CD4-positive, CD25-positive, alpha-beta regulatory T cell (primary cell): ENCODE measurements around the gene APOM. TPM values are rescaled to one million over a fixed set of nuclear protein-coding genes. Genes with fewer than 3 reads are reported as not detected.

ENCODE experiments used
- ATAC-seq, 2 donors: fragments of 150-1000 bp; cut with Tn5 transposase; one replicate each; pipeline ENCODE4 v1.10.0; 2021; ENCODE audit warnings: low read depth in 2 of 2, moderate number of reproducible peaks in 2 of 2, moderate library complexity in 1 of 2
- DNase-seq, 3 donors: peaks; one replicate each; pipeline versions ENCODE4 v3.0.0 to v3.0.0-alpha.2; 2012 to 2022; ENCODE audit warnings: mixed read lengths in 1 of 3
- H3K27ac ChIP-seq: one replicate; pipeline ENCODE4 v1.7.0; 2013; ENCODE audit warnings: mild to moderate bottlenecking, low read length; ENCODE audit not compliant: insufficient read depth, poor library complexity, severe bottlenecking
- H3K27me3 ChIP-seq: one replicate; pipeline ENCODE4 v1.7.0; 2013; ENCODE audit warnings: low read length; ENCODE audit not compliant: control insufficient read depth, insufficient read depth
- H3K36me3 ChIP-seq: one replicate; pipeline ENCODE4 v1.7.0; 2013; ENCODE audit warnings: mild to moderate bottlenecking, low read length, moderate library complexity; ENCODE audit not compliant: control insufficient read depth, insufficient read depth
- H3K4me1 ChIP-seq: 2 replicates; pipeline ENCODE4 v1.7.0; 2013; ENCODE audit warnings: mild to moderate bottlenecking, low read length; ENCODE audit not compliant: insufficient read depth, control insufficient read depth, poor library complexity, severe bottlenecking
- H3K4me3 ChIP-seq: one replicate; pipeline ENCODE4 v1.7.0; 2013; ENCODE audit warnings: low read depth, mild to moderate bottlenecking, low read length, moderate library complexity
- H3K9me3 ChIP-seq, 2 experiments: 1 replicate in 1 of 2; 2 replicates in 1 of 2; pipeline ENCODE4 v1.7.0; 2013; ENCODE audit warnings: low read length in 2 of 2, mild to moderate bottlenecking in 1 of 2, moderate library complexity in 1 of 2; ENCODE audit not compliant: control insufficient read depth in 2 of 2
- H3K27ac Mint-ChIP-seq, 3 donors: one replicate each; pipeline ENCODE4 v1.8.0; 2020 to 2022; ENCODE audit warnings: mild to moderate bottlenecking in 3 of 3, mixed read lengths in 3 of 3, moderate library complexity in 2 of 3
- H3K27me3 Mint-ChIP-seq: one replicate; pipeline ENCODE4 v1.8.0; 2022; ENCODE audit warnings: mild to moderate bottlenecking, mixed read lengths
- H3K36me3 Mint-ChIP-seq: one replicate; pipeline ENCODE4 v1.8.0; 2020; ENCODE audit warnings: mixed read lengths
- H3K4me1 Mint-ChIP-seq, 4 donors: one replicate each; pipeline ENCODE4 v1.8.0; 2020 to 2022; ENCODE audit warnings: mixed read lengths in 4 of 4, mild to moderate bottlenecking in 1 of 4
- H3K4me3 Mint-ChIP-seq, 4 donors: one replicate each; pipeline ENCODE4 v1.8.0; 2020 to 2022; ENCODE audit warnings: mild to moderate bottlenecking in 4 of 4, mixed read lengths in 4 of 4, moderate library complexity in 3 of 4
- H3K9me3 Mint-ChIP-seq, 7 donors: one replicate each; pipeline ENCODE4 v1.8.0; 2020 to 2022; ENCODE audit warnings: mixed read lengths in 7 of 7, mild to moderate bottlenecking in 3 of 7, moderate library complexity in 2 of 7
- polyA plus RNA-seq, 4 donors: library from polyadenylated mRNA; unstranded; fragments of 300-500 nt; fragmentation: Illumina TruSeq; gene quantifications; one replicate each; pipeline ENCODE4 v1.2.3, GENCODE V29; 2021
- total RNA-seq: library from RNA; stranded (reverse); gene quantifications from one replicate; pipeline ENCODE4 v1.2.3, GENCODE V29; 2022

The APOM gene
- total and polyA plus RNA-seq, 5 donors from 2014 or later: 1.7 to 4.1 (median 2.6) TPM

DNA sequence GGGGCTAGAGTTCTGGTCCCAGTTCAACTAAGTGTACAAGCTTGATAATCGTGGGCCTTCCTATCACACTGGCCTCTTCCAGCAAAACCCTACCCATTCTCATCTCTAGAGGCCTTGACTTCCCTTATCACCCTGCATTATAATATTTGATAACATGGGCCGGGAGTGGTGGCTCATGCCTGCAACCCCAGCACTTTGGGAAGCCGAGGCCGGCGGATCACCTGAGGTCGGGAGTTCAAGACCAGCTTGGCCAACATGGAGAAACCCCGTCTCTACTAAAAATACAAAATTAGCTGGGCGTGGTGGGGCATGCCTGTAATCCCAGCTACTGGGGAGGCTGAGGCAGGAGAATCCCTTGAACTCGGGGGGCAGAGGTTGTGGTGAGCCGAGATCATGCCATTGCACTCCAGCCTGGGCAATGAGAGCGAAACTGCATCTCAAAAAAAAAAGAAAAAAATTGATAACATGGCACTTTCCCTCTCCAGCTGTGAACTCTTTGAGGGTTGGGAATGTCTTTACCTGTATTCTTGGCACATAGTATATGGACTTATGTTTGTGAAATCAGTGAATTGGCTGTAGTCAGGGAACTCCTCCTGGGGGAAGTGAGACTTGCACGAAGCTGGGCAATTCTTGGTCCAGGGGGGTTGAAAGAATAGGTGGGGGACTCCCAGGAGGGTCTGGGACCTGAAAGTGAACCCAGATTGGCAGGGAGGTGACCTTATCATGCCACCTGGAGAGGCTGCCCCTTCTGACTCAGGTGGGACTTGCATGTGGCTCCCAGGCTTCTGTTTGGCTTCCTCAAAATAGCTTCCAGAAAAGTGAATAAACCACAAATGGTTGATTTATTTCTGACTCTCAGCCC lies 5.8 kb downstream of the APOM start:
- Histone ChIP-seq H3K9me3 (no peaks in the 10 kb centered on the region), H3K27ac (peak overlapping the region; percentile 76), H3K4me1 (peaks cover 75% of the 10 kb centered on the region), H3K4me3 (peak overlapping the region; percentile 76), H3K36me3 (peaks cover 18% of the 10 kb centered on the region), H3K27me3 (no peaks in the 10 kb centered on the region)
- Mint-ChIP-seq H3K9me3 (no peaks in the 10 kb centered on the region), H3K4me3 (peak overlapping the region; percentile 92 to 99 (median 96)), H3K4me1 (peaks cover 0 to 87% (median 60%) of the 10 kb centered on the region in 4 donors), H3K36me3 (peaks cover 12% of the 10 kb centered on the region), H3K27me3 (no peaks in the 10 kb centered on the region), H3K27ac (peak overlapping the region; percentile 90 to 94 (median 93))
- DNase-seq (no peak), ATAC-seq (no peak)

DNA sequence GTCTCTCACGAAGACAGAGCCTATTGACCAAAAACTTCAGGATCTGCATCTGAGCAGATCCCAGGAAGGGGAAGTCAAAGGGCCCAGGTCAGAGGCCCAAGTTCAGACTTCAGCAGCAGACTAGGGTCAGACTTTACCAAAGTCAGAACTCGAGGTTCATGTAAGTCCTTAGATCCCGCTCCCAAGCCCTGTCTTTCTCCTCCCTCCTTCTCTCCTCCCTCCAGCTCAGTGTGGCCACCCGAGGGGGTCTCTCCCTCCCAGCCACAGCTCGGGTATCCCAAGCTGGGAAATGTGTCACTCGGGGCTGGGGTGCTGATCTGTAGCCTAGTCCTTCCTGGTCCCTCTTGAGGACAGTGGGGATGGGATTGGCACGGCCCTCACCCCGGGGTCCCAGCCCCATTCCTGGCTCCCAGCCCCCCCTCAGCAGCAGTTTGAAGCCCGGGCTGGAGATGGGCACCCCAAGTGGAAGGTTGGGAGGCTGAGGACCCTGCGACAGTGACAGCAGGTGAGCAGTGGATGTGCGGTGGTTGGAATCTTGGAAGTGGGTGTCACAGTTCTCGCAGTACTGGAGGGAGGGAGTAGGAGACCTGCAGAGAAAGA lies 6.5 kb downstream of the APOM start:
- Histone ChIP-seq H3K4me1 (peaks cover 81% of the 10 kb centered on the region), H3K36me3 (peaks cover 19% of the 10 kb centered on the region), H3K27me3 (no peaks in the 10 kb centered on the region), H3K9me3 (no peaks in the 10 kb centered on the region), H3K27ac (peak overlapping the region; percentile 19), H3K4me3 (no peak overlapping the region)
- no peak for ATAC-seq
- H3K36me3 Mint-ChIP-seq: peaks cover 16% of the 10 kb centered on the region
- no peaks in the 10 kb centered on the region for H3K9me3 Mint-ChIP-seq
- peaks cover 0 to 89% (median 61%) of the 10 kb centered on the region in 4 donors for H3K4me1 Mint-ChIP-seq
- peak overlapping the region; percentile 92 to 99 (median 96) for H3K4me3 Mint-ChIP-seq
- no peak for DNase-seq
- no peaks in the 10 kb centered on the region for H3K27me3 Mint-ChIP-seq
- peak overlapping the region in 1 of 3 donors; percentile 66 for H3K27ac Mint-ChIP-seq

DNA sequence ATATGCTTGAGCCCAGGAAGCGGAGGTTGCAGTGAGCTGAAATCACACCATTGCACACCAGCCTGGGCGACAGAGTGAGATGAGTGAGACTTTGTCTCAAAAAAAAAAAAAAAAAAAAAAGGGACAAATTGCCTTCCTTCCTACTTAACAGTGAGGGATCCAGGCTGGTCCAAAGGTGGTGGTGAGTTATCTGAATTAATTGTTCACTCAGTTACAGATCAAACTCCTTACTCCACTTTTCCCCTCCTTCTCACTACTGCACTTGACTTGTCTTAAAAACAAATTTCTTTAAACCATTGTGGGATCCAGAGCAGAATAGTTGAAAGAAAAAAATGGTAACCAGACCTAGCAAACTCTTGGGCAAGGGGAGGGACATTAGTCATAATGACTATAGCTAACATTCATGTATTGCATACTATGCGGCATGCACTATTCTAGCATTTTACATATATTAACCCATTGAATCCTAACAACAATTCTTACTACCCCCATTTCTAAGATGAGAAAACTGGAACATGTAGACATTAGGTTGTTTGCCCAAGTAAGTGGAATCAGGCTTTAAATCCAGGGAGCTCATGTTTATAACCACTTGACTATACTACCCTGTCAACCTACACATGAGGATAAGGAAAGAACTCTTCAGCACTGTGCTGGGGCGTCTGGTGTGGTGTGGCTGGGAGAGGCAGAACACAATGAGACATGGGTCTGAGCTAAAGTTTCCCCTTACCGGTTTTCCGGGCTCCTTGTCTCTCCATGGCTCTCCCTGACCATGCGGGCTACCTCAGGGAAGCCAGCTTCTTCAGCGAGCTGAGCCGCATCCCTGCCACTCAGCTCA lies 7.6 kb downstream of the APOM start:
- DNase-seq: no peak
- peaks cover 4 to 88% (median 60%) of the 10 kb centered on the region in 4 donors for H3K4me1 Mint-ChIP-seq
- Histone ChIP-seq H3K27ac (peak overlapping the region; percentile 98), H3K9me3 (no peaks in the 10 kb centered on the region), H3K27me3 (no peaks in the 10 kb centered on the region), H3K4me1 (peaks cover 72% of the 10 kb centered on the region), H3K36me3 (peaks cover 23% of the 10 kb centered on the region), H3K4me3 (peak overlapping the region; percentile 56)
- H3K27ac Mint-ChIP-seq: peak overlapping the region; percentile 67 to 98 (median 89)
- peak overlapping the region; percentile 92 to 98 (median 94) for H3K4me3 Mint-ChIP-seq
- no peaks in the 10 kb centered on the region for H3K27me3 Mint-ChIP-seq
- no peaks in the 10 kb centered on the region for H3K9me3 Mint-ChIP-seq
- peaks cover 22% of the 10 kb centered on the region for H3K36me3 Mint-ChIP-seq
- no peak for ATAC-seq

DNA sequence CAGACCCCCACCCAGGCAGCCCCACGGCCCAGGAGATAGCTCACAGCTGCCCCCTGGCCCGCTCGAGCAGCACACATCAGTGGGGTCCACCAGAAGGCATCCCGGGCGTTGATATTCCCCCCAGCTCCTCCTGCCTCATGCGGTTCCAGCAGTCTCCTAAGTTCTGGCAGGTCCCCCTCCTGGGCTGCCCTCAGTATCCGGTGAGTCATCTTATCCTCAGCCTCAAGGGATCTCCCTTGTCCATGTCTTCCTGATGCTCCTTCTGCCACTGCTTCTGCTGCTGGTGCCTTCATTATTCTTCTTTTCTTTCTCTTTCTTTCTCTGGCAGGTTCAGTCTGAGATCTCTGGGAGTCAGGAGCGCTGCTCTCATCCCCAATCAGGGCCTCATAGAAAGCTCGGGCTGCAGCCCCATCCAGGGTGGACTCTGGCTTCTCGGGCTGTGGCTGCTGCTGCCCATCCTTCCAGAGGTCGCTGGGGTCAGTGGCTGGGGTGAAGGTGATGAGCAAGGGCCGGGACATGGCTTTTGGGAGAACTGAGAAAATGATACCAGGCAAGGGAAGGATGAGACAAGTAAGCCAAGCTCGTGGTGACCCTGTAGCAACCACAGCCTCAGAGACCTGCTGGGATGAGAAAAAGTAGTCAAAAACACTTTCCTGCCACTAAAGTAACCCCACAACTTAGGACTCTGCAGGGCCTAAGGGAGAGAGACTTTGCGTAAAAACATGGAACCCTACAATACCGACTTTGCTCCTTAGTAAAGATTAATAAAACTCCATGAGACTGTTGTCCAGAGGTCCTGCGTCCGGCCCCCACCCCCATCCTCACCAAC lies 8.5 kb downstream of the APOM start:
- Histone ChIP-seq H3K27ac (peak overlapping the region; percentile 98), H3K36me3 (peaks cover 27% of the 10 kb centered on the region), H3K27me3 (no peaks in the 10 kb centered on the region), H3K4me3 (peak overlapping the region; percentile 98), H3K9me3 (no peaks in the 10 kb centered on the region), H3K4me1 (peaks cover 64% of the 10 kb centered on the region)
- H3K9me3 Mint-ChIP-seq: no peaks in the 10 kb centered on the region
- no peak for DNase-seq
- H3K27ac Mint-ChIP-seq: peak overlapping the region; percentile 98 to 100 (median 98)
- ATAC-seq: no peak
- peaks cover 4 to 88% (median 59%) of the 10 kb centered on the region in 4 donors for H3K4me1 Mint-ChIP-seq
- no peaks in the 10 kb centered on the region for H3K27me3 Mint-ChIP-seq
- peak overlapping the region; percentile 92 to 98 (median 94) for H3K4me3 Mint-ChIP-seq
- H3K36me3 Mint-ChIP-seq: peaks cover 29% of the 10 kb centered on the region

DNA sequence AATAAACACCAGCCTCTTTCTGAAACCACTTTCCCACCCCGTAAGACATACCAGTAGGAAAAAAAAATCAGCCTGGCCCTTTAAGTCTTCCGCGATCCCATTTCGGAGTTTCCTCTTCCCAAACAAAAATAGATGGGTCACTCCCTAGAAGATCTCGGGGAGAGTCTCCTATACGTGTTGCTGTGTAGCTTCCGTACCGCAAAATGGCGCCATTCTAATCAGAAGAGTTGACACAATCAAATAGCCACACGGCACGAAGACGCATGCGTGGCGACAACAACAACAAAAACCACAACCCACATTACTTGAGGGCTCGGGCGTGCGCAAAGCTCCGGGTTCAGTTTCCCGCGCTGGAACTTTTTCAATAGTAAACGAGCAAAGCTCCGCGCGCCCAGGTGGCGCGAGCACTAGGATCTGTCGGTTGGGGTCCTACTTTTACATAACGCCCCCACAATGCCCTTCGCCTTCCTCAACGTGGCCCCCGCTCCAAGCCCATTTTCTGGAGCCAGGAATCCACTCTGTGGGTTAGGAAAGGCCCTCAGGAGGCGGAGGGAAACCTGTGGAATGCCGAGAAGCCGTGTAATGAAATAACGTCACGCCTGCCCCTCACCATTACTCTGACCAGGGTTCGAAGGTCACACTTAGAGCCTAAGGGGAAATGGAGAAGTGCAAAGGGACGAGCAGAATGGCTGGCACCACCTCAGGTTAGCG lies 9.3 kb downstream of the APOM start, which contains the start of gene GPANK1:
Gene GPANK1 (minus strand): TSS at position 208 of the 711 bp plus-strand sequence. CDS start 519 bp downstream, outside the sequence.
- Histone ChIP-seq H3K9me3 (no peaks in the 10 kb centered on the region), H3K4me1 (peaks cover 56% of the 10 kb centered on the region), H3K27me3 (no peaks in the 10 kb centered on the region), H3K36me3 (peaks cover 35% of the 10 kb centered on the region), H3K27ac (peak within 1 kb of the TSS; percentile 98), H3K4me3 (peak within 1 kb of the TSS; percentile 98)
- Mint-ChIP-seq H3K9me3 (no peaks in the 10 kb centered on the region), H3K4me3 (peak within 1 kb of the TSS; percentile 92 to 98 (median 94)), H3K27me3 (no peaks in the 10 kb centered on the region), H3K4me1 (peaks cover 4 to 86% (median 52%) of the 10 kb centered on the region in 4 donors), H3K36me3 (peaks cover 31% of the 10 kb centered on the region), H3K27ac (peak within 1 kb of the TSS; percentile 98 to 100 (median 98))
- DNase-seq (peak; percentile 86 to 96 (median 92)), ATAC-seq (peak; percentile 33 to 42)

DNA sequence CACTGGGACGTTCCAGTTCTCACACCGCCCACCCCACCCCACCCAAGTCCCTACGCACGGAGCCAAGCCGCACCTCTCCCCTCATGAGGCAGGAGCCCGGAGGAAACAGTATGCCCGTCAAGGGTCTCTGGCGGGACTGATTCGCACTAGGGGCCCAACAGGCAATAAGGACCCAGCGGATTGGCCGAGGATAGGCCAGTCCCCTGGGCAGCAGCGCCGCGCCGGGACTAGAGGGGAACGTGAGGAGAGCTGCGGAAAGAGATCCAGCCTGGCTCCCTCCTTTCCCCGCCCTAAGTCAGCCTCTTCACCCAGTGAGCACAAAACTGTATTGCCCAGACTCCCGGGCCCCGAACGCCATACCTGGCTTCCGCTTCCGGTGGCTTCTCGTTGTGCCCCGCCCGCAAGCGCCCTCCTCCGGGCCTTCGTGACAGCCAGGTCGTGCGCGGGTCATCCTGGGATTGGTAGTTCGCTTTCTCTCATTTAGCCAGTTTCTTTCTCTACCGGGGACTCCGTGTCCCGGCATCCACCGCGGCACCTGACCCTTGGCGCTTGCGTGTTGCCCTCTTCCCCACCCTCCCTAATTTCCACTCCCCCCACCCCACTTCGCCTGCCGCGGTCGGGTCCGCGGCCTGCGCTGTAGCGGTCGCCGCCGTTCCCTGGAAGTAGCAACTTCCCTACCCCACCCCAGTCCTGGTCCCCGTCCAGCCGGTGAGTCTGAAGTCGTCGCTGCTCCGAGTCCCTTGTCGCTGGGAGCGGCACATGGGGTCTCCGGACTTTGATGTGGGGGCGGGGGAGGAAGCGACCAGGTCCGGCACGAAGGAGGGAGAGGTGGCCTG lies 10.0 kb downstream of the APOM start, which contains the start of gene CSNK2B:
Gene CSNK2B (plus strand): TSS at position 580 of the 836 bp plus-strand sequence. CDS start 752 bp downstream, outside the sequence.
- H3K9me3 ChIP-seq: no peaks in the 10 kb centered on the region
- H3K36me3 ChIP-seq: peaks cover 43% of the 10 kb centered on the region
- H3K4me3 ChIP-seq: peak within 1 kb of the TSS; percentile 98
- H3K27me3 ChIP-seq: no peaks in the 10 kb centered on the region
- Mint-ChIP-seq H3K27ac (peak within 1 kb of the TSS; percentile 98 to 100 (median 98)), H3K4me1 (peaks cover 4 to 81% (median 50%) of the 10 kb centered on the region in 4 donors), H3K9me3 (no peaks in the 10 kb centered on the region), H3K27me3 (no peaks in the 10 kb centered on the region), H3K4me3 (peak within 1 kb of the TSS; percentile 92 to 98 (median 94)), H3K36me3 (peaks cover 39% of the 10 kb centered on the region)
- ATAC-seq (peak; percentile 90 to 91), DNase-seq (peak; percentile 98 to 99 (median 98))
- H3K27ac ChIP-seq: peak within 1 kb of the TSS; percentile 98
- peaks cover 50% of the 10 kb centered on the region for H3K4me1 ChIP-seq
